Activated T-helper 9 cell treated with anti-CD3 and anti-CD28 coated beads, Interleukin-2, amount 50 U/mL, for 16 hours (primary cell): ENCODE results near the gene GAA.
A peak's percentile ranks its signal among the peaks of the same experiment; 100 is the strongest.

Source experiments
- DNase-seq: peaks from one replicate; pipeline ENCODE4 v3.0.0-alpha.2; 2020; ENCODE audit warnings: low read depth

GAA gene

GRCh38 chr17:80101011-80101945 is at the start of gene GAA:
TSS of gene GAA (plus strand) at chr17:80101581. CDS start at chr17:80104587, 3,006 bp downstream.
- peak; percentile 84 for DNase-seq

- DNase-seq: no peak
Observed at GRCh38 chr17:80051681-80052080, 49.7 kb upstream of the GAA start.

GRCh38 chr17:80053102-80053501 is 48.3 kb upstream of the GAA start:
- no peak for DNase-seq

GRCh38 chr17:80055597-80055996 is 45.8 kb upstream of the GAA start:
- DNase-seq: no peak

- DNase-seq: no peak
Observed at GRCh38 chr17:80058311-80058955, 42.9 kb upstream of the GAA start.

GRCh38 chr17:80060644-80061043 is 40.7 kb upstream of the GAA start:
- DNase-seq: no peak

GRCh38 chr17:80061421-80061820 is 40.0 kb upstream of the GAA start:
- DNase-seq: no peak

- no peak for DNase-seq
Observed at GRCh38 chr17:80063830-80064585, 37.4 kb upstream of the GAA start.

- no peak for DNase-seq
Observed at GRCh38 chr17:80064696-80065095, 36.7 kb upstream of the GAA start.

GRCh38 chr17:80065478-80066170 is 35.8 kb upstream of the GAA start:
- DNase-seq: no peak

GRCh38 chr17:80067393-80067986 is 33.9 kb upstream of the GAA start:
- no peak for DNase-seq

GRCh38 chr17:80068301-80069222 is 32.8 kb upstream of the GAA start:
- no peak for DNase-seq

GRCh38 chr17:80070375-80071115 is 30.8 kb upstream of the GAA start:
- no peak for DNase-seq

GRCh38 chr17:80071116-80071841 is 30.1 kb upstream of the GAA start:
- no peak for DNase-seq

- DNase-seq: no peak
Observed at GRCh38 chr17:80072410-80072809, 29.0 kb upstream of the GAA start.

- no peak for DNase-seq
Observed at GRCh38 chr17:80080081-80080480, 21.3 kb upstream of the GAA start.

- no peak for DNase-seq
Observed at GRCh38 chr17:80081596-80081995, 19.8 kb upstream of the GAA start.

- peak; percentile 29 for DNase-seq
Observed at GRCh38 chr17:80082403-80083135, 18.8 kb upstream of the GAA start.
